CD4-positive, alpha-beta T cell treated with Interleukin-4 for 1 hour (primary cell): ENCODE data around the gene NUDCD2.
"Not testable (repeated sequence)": the region's sequence is repeated elsewhere in the genome, so short reads cannot be mapped to it uniquely, and the experiment has no call there.

Experiments used
- DNase-seq, 2 donors: peaks; one replicate each; pipeline ENCODE4 v3.0.0-alpha.2; 2020 to 2022

NUDCD2 gene

DNA sequence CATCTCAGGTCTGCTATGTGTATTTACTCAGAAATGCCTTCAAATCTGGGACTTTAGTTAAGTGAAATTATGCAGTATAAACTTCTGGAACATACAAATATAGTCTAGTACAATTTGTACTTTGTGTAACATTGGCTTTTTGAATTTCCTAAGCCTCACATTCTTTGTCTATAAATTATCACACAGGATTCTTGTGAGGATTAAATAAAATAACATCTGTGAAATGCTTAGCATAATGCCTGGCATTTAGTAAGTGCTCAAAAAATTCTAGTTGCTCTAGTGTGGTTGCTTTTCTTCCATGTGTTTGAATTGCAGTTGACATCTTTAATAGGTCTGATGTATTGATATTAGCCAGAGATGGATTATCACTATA lies 3.1 kb upstream of the NUDCD2 start:
- DNase-seq, result no peak

DNA sequence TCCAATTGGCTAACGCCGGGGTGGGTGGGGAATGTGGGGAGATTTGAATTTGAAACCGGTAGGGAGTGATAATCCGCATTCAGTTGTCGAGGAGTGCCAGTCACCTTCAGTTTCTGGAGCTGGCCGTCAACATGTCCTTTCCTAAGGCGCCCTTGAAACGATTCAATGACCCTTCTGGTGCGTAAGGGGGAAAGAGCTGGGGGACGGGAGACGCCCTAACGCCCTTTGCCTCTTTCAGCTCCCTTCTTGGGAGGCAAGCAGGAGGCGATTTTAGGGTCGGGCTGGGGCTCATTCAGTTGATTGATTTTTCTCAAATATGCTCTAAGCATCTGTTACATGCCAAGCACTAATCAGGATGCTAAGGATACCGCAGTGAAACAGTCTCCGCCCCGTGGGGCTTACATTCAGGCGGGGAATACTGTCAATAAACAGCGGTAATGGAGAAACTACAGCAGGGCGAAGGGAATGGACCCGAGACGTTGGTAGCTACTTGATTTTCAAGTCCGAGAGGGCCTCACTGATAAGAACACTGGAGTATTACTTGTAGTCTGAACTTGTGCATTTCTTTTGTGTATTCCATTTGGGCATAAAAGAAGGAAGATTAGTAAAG lies 765 bp upstream of the NUDCD2 start, which contains the start of gene HMMR:
Gene HMMR (plus strand): TSS at position 71 of the 610 bp plus-strand sequence. CDS start 61 bp downstream, at position 132.
- DNase-seq, result no peak

DNA sequence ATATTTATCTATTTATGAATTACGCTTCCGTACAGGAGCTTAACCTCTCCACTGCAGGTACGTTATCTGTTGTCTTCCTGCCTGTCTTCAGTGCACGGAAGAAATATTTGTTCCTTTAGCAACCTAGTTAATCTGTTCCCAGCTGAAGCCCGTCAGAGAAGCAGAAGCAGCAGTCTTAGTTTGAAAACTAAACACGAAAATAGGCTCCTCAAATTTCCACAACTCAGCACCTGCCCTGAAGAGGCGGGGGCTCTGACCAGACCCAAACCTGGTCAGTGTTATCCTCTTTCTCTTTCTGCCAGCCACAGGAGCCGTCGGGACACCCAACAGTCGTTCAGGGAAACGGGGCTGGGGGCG lies 462 bp downstream of the NUDCD2 start:
- no peak for DNase-seq

DNA sequence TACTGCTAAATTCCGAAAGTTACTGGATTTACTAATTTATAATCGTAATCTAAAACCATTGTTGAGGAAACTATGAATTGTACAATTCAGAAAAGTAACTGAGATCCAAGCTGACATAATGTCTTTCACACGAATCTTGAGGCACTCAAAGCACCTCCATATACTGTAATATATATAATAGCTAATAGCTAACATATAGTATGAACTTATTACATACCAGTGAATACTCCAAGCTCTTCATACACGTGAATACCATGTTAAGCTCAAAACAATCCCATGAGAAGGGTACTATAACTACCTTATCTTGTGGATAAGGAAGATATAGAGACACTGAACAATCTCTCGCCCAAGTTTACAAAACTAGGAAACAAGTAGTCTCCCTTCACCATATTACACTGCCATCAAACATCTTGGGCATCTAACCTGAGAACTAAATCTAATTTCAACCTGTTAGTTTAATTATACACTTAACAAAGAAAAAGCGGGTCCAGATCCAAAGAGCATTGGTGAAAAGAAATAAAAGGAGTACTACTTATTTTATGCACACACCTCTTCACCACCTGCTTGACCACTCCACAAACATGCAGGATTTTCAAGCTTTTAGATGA lies 1.0 kb downstream of the NUDCD2 start:
- DNase-seq, result no peak

DNA sequence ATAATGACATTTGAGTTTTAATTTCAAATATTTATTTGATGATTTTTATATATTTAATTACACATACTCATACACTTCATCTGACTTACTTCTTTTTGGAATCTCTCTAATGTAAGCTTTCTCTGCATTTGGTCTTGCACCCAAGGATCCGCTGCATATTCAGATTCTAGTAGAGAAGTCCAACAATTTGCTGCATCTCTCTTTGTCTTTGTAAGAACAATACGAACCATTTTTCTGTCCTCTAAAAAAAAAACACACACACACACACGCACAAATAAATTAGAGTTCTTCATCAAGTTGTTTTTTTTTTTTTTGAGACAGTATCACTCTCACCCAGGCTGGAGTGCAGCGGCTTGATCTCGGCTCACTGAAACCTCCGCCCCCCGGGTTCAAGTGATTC lies 3.1 kb downstream of the NUDCD2 start:
- no peak for DNase-seq

- no peak for DNase-seq
Observed at GRCh38 chr5:163456029-163456589, 3.8 kb downstream of the NUDCD2 start.

DNA sequence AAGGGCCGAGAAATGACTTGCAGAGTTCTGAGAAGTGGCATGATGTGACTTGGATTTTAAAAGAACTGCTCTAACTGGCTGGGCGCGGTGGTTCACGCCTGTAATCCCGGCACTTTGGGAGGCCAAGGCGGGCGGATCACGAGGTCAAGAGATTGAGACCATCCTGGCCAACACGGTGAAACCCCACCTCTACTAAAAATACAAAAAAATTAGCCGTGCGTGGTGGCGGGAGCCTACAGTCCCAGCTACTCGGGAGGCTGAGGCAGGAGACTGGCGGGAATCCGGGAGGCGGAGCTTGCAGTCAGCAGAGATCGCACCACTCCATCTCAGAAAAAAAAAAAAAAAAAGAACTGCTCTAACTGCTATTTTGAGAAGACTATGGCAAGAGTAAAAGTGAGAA lies 4.5 kb downstream of the NUDCD2 start:
- not testable (repeated sequence) for DNase-seq

GRCh38 chr5:163453705-163454104 lies 6.2 kb downstream of the NUDCD2 start:
- no peak for DNase-seq

DNA sequence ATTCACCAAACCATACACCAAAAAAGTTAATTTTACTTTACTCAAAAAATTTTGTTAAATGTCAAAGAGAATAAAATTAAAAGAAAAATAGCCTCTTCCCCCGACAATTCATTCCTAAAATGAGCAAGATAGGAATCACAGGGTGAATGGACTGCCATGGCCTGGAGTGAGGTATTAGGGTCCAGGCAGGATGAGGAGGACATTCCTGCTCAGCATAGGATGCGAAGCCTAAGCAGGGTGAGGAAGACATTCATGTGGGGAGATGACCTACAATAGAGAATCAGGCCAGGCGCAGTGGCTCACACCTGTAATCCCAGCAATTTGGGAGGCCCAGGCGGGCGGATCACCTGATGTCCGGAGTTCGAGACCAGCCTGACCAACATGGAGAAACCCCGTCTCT lies 8.4 kb downstream of the NUDCD2 start:
- no peak for DNase-seq

- no peak for DNase-seq
Observed at GRCh38 chr5:163448491-163448890, 11.4 kb downstream of the NUDCD2 start.

- DNase-seq, result no peak
Observed at GRCh38 chr5:163447875-163448274, 12.0 kb downstream of the NUDCD2 start.

GRCh38 chr5:163447191-163447590 lies 12.7 kb downstream of the NUDCD2 start:
- no peak for DNase-seq

DNA sequence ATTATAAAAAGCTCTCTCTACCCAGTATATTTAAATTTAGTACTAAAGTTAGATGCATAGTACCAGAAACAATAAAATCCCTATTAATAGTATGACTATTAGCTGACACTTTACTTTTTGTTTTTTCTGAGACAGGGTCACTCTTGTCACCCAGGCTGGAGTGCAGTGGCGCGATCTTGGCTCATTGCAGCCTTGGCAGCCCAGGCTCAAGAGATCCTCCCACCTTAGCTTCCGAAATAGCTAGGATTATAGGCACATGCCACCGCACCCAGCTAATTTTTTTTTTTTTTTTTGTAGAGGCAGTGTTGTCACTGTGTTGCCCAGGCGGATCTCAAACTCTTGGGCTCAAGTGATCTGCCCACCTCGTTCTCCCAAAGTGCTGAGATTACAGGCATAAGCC lies 14.6 kb downstream of the NUDCD2 start:
- no peak for DNase-seq

- no peak for DNase-seq
Observed at GRCh38 chr5:163444526-163444925, 15.4 kb downstream of the NUDCD2 start.

GRCh38 chr5:163440954-163441353 lies 18.9 kb downstream of the NUDCD2 start:
- no peak for DNase-seq

- no peak for DNase-seq
Observed at GRCh38 chr5:163439092-163439425, 20.8 kb downstream of the NUDCD2 start.

- peak; percentile 92 to 94 for DNase-seq
Observed at GRCh38 chr5:163437309-163438182, 22.4 kb downstream of the NUDCD2 start, which contains the start of gene CCNG1. CCNG1 (plus strand) TSS chr5:163437595; CDS start chr5:163439257, 1,662 bp downstream.

DNA sequence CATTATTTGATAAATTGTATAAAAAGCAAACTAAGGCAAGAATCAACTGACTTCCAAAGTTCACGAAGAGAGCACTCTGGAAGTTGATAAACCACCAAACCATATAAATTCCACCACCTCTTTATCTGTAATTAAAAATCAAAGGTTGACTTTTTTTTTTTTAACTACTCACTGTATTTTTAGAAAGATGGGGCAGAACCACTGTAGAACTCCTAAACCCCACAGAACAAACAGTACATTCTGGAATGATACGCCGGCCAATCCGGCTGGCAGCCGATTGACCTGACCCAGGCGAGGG lies 22.9 kb downstream of the NUDCD2 start:
- DNase-seq, result no peak

DNA sequence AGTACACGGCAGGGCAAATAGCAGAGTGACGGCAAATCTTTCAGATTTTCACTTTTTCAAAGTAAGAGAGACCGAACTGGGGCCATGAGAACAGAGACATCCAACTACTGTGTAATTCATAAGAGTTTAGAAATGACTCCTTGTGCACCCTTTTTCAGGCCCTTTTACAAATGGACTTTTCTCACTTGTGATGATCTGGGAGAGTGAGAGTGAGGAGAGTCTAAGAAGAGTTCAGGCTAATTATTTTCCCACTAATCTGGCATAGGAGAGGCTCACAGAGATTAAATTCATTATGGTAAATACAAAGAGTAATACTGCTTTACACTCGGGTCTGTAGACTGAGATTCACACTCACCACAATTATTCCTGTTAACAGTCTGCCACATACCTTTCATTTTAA lies 23.4 kb downstream of the NUDCD2 start:
- DNase-seq, result no peak

GRCh38 chr5:163434401-163434866 lies 25.5 kb downstream of the NUDCD2 start:
- DNase-seq, result no peak

DNA sequence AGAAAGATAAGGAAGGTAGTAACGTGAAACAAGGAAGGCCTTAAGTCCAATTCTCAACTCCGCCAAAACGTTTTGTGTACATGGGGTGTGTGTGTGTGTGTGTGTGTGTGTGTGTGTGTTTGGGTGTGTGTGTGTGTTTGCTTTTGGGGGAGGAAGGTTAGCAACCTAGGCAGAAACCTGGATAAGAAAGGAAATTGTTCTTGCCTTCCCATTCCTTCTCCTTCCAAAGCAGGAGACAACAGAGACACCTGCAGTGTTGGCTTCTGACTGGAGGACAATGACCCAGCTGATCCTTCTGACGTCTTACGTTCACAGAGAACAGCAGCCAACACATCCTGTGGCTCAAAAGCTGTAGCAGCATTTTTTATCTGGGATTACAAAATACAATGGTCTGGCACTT lies 26.6 kb downstream of the NUDCD2 start:
- no peak for DNase-seq

- DNase-seq, result no peak
Observed at GRCh38 chr5:163432544-163432943, 27.4 kb downstream of the NUDCD2 start.

- not testable (repeated sequence) for DNase-seq
Observed at GRCh38 chr5:163426128-163426527, 33.8 kb downstream of the NUDCD2 start.

DNA sequence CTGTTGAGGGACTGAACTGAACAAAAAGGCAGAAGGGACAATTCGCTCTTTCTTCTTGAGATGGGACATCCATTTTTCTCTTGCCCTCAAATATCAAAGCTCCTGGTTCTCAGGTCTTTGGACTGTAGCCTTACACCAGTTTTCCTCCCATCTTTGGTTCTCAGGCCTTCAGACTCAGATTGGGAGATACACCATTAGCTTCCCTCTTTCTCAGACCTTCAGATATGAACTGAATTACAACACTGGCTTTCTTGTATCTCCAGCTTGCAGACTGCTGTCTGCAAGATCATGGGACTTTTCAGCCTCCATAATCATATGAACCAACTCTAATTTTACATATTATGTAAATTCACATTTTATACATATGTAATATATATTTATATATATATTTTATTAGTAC lies 35.1 kb downstream of the NUDCD2 start:
- no peak for DNase-seq
